OCI-LY7 (cell line): ENCODE measurements around the gene KCNH6. TPM values are rescaled to one million over a fixed set of nuclear protein-coding genes. Genes with fewer than 3 reads are reported as not detected.

Source experiments
- BruUV-seq: library from RNA; stranded (reverse); fragments of 400-500 nt; replicated peaks from 2 replicates; lab custom pipeline; 2021; lab: Mats Ljungman, UMichigan
- CTCF ChIA-PET: fragments of 300-600 bp; sonication (Branson Sonifier 250); formaldehyde crosslinking; loops from one replicate; lab custom pipeline; 2022; ENCODE audit warnings: antibody characterized with exemption; ENCODE audit not compliant: unreplicated experiment; lab: Charles Lee
- POLR2A ChIA-PET: fragments of 300-600 bp; sonication (Branson Sonifier 250); formaldehyde crosslinking; loops from one replicate; lab custom pipeline; 2022; ENCODE audit warnings: antibody characterized with exemption; lab: Charles Lee
- DNase-seq: peaks from one replicate; pipeline ENCODE4 v3.0.0-alpha.2; 2015; ENCODE audit warnings: low spot score
- H2AFZ ChIP-seq: fragments of 200-600 bp; sonication (generic), shearing (Covaris generic); 2 replicates; pipeline ENCODE4 v1.6.1; 2014; ENCODE audit warnings: mild to moderate bottlenecking, antibody characterized with exemption, low read length, moderate library complexity
- H3K27ac ChIP-seq: fragments of 200-600 bp; sonication (generic); 2 replicates; pipeline ENCODE4 v1.5.1; 2014; ENCODE audit warnings: mixed run types, low read depth, mild to moderate bottlenecking, moderate library complexity, low read length, inconsistent platforms; ENCODE audit not compliant: poor library complexity, severe bottlenecking
- H3K36me3 ChIP-seq: fragments of 200-600 bp; sonication (generic); 2 replicates; pipeline ENCODE4 v1.6.1; 2014; ENCODE audit warnings: mild to moderate bottlenecking, antibody characterized with exemption, low read length, moderate library complexity, mixed read lengths; ENCODE audit not compliant: insufficient read depth
- H3K4me1 ChIP-seq: fragments of 200-600 bp; sonication (generic); 2 replicates; pipeline ENCODE4 v1.5.1; 2014; ENCODE audit warnings: mild to moderate bottlenecking, low read length; ENCODE audit not compliant: insufficient read depth, poor library complexity, severe bottlenecking
- H3K4me2 ChIP-seq: fragments of 200-600 bp; sonication (generic); 2 replicates; pipeline ENCODE4 v1.6.1; 2014; ENCODE audit warnings: mild to moderate bottlenecking, low read length
- H3K4me3 ChIP-seq: fragments of 200-600 bp; sonication (generic); 2 replicates; pipeline ENCODE4 v1.5.1; 2014; ENCODE audit warnings: mild to moderate bottlenecking, low read depth, low read length; ENCODE audit not compliant: poor library complexity, severe bottlenecking
- H3K79me2 ChIP-seq: fragments of 200-600 bp; sonication (generic); 2 replicates; pipeline ENCODE4 v1.6.1; 2016; ENCODE audit warnings: low read depth, mild to moderate bottlenecking, low read length, moderate library complexity, mixed read lengths; ENCODE audit not compliant: insufficient read depth
- H3K9me2 ChIP-seq: fragments of 200-600 bp; sonication (generic); 2 replicates; pipeline ENCODE4 v1.6.1; 2016; ENCODE audit warnings: mild to moderate bottlenecking, low read length, mixed read lengths; ENCODE audit not compliant: insufficient read depth
- H3K9me3 ChIP-seq: fragments of 200-600 bp; sonication (generic); 2 replicates; pipeline ENCODE4 v1.6.1; 2014; ENCODE audit warnings: mild to moderate bottlenecking, mixed run types, low read length, mixed read lengths
- H4K20me1 ChIP-seq: fragments of 200-600 bp; sonication (generic); 2 replicates; pipeline ENCODE4 v1.6.1; 2014; ENCODE audit warnings: mild to moderate bottlenecking, antibody characterized with exemption, low read length, moderate library complexity, mixed read lengths; ENCODE audit not compliant: insufficient read depth
- EZH2phosphoT487 ChIP-seq: fragments of 200-600 bp; sonication (generic); IDR thresholded peaks from 2 replicates; pipeline ENCODE4 v1.6.1; 2018; ENCODE audit warnings: low read depth, borderline replicate concordance, mild to moderate bottlenecking, mixed run types, antibody characterized with exemption, low read length, moderate library complexity, mixed read lengths
- intact Hi-C: fragments of 100-400 bp; cut with micrococcal nuclease; formaldehyde crosslinking; loops from one replicate; pipeline ENCODE4 v1.10.0; 2022; ENCODE audit not compliant: unreplicated experiment
- total RNA-seq, 2 experiments: library from RNA; depleted of rRNA in 1 of 2; stranded (reverse); fragments of >200 nt in 1 of 2; shearing (Covaris generic) in 1 of 2; gene quantifications; 2 replicates each; pipeline ENCODE4 v1.2.3, GENCODE V29; 2014 to 2022
- TF ChIP-seq, protein P1 (sequence below): fragments of 200-600 bp; sonication (generic); conservative IDR thresholded peaks from 2 replicates; pipeline ENCODE4 v1.5.1; 2014; ENCODE audit warnings: mild to moderate bottlenecking, antibody characterized with exemption, low read length, moderate library complexity, mixed read lengths

The KCNH6 gene
- total RNA-seq, 2 experiments from 2014 or later, result not detected

DNA sequence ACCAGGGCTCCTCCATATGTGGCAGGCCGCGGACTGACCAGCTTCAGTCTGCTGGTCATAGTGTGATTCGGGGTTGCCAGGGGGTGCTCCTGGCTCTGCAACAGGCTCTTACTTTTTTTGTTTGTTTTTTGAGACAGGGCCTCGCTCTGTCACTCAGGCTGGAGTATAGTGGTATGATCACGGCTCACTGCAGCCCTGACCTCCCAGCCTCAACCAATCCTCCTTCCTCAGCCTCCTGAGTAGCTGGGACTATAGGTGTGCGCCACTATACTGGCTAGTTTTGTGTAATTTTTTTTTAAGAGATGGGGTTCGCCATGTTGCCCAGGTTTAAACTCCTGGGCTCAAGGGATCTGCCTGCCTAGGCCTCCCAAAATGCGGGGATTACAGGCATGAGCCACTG is 11.8 kb upstream of the KCNH6 start:
- H2AFZ ChIP-seq, result no peak overlapping the region
- TF ChIP-seq, protein P1, sequence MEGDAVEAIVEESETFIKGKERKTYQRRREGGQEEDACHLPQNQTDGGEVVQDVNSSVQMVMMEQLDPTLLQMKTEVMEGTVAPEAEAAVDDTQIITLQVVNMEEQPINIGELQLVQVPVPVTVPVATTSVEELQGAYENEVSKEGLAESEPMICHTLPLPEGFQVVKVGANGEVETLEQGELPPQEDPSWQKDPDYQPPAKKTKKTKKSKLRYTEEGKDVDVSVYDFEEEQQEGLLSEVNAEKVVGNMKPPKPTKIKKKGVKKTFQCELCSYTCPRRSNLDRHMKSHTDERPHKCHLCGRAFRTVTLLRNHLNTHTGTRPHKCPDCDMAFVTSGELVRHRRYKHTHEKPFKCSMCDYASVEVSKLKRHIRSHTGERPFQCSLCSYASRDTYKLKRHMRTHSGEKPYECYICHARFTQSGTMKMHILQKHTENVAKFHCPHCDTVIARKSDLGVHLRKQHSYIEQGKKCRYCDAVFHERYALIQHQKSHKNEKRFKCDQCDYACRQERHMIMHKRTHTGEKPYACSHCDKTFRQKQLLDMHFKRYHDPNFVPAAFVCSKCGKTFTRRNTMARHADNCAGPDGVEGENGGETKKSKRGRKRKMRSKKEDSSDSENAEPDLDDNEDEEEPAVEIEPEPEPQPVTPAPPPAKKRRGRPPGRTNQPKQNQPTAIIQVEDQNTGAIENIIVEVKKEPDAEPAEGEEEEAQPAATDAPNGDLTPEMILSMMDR, result no peak
- no peak for TF ChIP-seq EZH2phosphoT487
- H3K9me2 ChIP-seq, result no peaks in the 10 kb centered on the region
- no peak overlapping the region for H3K4me2 ChIP-seq
- no TSS peak for BruUV-seq
- H4K20me1 ChIP-seq, result no peaks in the 10 kb centered on the region
- CTCF ChIA-PET, result no interaction called here
- no peaks in the 10 kb centered on the region for H3K36me3 ChIP-seq
- H3K27ac ChIP-seq, result no peak overlapping the region
- POLR2A ChIA-PET, result no interaction called here
- intact Hi-C loops, result no loop called here
- DNase-seq, result no peak
- no peaks in the 10 kb centered on the region for H3K9me3 ChIP-seq
- H3K4me1 ChIP-seq, result no peaks in the 10 kb centered on the region
- H3K4me3 ChIP-seq, result no peak overlapping the region
- no peaks in the 10 kb centered on the region for H3K79me2 ChIP-seq

DNA sequence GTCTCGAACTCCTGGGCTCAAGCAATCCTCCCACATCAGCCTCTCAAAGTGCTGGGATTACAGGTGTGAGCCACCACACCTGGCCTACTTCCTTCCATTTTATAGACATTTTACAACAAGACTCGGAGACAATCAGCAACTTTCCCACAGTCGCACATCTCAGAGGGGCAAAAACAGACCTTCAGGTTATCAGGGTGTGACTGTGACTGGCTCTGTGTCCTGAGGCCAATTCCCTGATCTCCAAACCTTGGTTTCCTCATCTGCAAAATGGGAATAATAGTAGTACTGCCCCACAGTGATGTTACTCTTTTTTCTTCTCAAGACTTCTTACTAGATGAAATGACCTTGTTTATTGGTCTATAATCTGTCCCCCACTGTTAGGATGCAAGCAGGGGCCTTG is 10.8 kb upstream of the KCNH6 start:
- no peak overlapping the region for H3K27ac ChIP-seq
- no peak for DNase-seq
- H3K9me2 ChIP-seq, result no peaks in the 10 kb centered on the region
- no peaks in the 10 kb centered on the region for H3K9me3 ChIP-seq
- intact Hi-C loops, result no loop called here
- no peaks in the 10 kb centered on the region for H3K4me1 ChIP-seq
- BruUV-seq, result no TSS peak
- H4K20me1 ChIP-seq, result no peaks in the 10 kb centered on the region
- H3K79me2 ChIP-seq, result no peaks in the 10 kb centered on the region
- H3K4me3 ChIP-seq, result no peak overlapping the region
- H3K36me3 ChIP-seq, result no peaks in the 10 kb centered on the region
- ChIA-PET CTCF (no interaction called here), POLR2A (interaction anchor here (0.7 kb wide), 1 partner anchor 127 kb away, joined by 3 read pairs; no protein-coding TSS in a partner anchor)
- H3K4me2 ChIP-seq, result no peak overlapping the region
- no peak overlapping the region for H2AFZ ChIP-seq
- no peak for TF ChIP-seq EZH2phosphoT487
- TF ChIP-seq, protein P1, result no peak

DNA sequence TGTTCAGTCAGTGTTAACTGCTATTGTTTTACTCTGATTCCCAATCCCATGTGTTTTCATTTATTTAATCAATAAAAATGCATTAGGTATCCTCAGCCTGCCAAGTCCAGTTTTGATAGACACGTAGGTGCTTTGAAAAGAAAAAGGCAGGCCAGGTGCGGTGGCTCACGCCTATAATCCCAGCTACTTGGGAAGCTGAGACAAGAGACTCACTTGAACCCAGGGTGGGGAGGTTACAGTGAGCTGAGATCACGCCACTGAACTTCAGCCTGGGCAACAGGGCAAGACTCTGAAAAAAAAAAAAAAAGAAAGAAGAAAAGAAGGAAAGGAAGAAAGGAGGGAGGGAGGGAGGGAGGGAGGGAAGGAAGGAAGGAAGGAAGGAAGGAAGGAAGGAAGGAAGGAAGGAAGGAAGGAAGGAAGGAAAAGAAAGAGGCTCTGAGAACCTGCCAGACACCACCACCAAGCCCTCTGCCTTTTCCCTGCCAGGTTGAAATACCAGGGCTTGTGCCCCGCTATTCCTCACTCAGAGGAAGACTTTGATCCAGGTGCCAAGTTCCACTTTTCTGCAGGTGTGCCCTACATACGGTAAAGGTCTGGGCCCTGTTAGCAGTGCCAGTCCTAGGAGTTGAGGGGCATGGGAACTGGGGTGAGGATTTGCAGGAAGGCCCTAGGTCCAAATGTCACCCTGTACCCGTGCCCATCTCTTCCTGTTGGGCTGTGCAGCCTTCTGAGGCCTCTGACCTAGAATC is 10.1 kb upstream of the KCNH6 start:
- ChIA-PET POLR2A (interaction anchor here (0.7 kb wide), 1 partner anchor 126 kb away, joined by 3 read pairs; no protein-coding TSS in a partner anchor), CTCF (no interaction called here)
- intact Hi-C loops, result no loop called here
- Histone ChIP-seq H3K4me1 (no peaks in the 10 kb centered on the region), H2AFZ (no peak overlapping the region), H3K36me3 (no peaks in the 10 kb centered on the region), H3K79me2 (no peaks in the 10 kb centered on the region), H3K9me2 (no peaks in the 10 kb centered on the region), H3K9me3 (no peaks in the 10 kb centered on the region), H3K27ac (no peak overlapping the region), H3K4me3 (no peak overlapping the region), H3K4me2 (no peak overlapping the region), H4K20me1 (no peaks in the 10 kb centered on the region)
- TF ChIP-seq, protein P1, result no peak
- TF ChIP-seq EZH2phosphoT487, result no peak
- no peak for DNase-seq
- no TSS peak for BruUV-seq
